Measurements from ENCODE around the gene GPATCH4.
"Not testable (repeated sequence)": the region's sequence is repeated elsewhere in the genome, so short reads cannot be mapped to it uniquely, and the experiment has no call there.

The GPATCH4 gene

GRCh38 chr1:156600733-156601121, 552 bp downstream of the GPATCH4 start:
- no peak for DNase-seq (ENCODE audit: low read depth, low spot score)

GRCh38 chr1:156599811-156600210, 1.5 kb downstream of the GPATCH4 start:
- no peak overlapping the region for H3K4me3 ChIP-seq (ENCODE audit: low read length)
- no peak for DNase-seq (ENCODE audit: low read depth, low spot score)

More at GRCh38 chr1:156600733-156601121, 552 bp downstream of the GPATCH4 start:
- peak overlapping the region; percentile 78 for H3K4me3 ChIP-seq (ENCODE audit: low read length)

GRCh38 chr1:156598731-156599432, 2.4 kb downstream of the GPATCH4 start:
- no peak overlapping the region for H3K4me3 ChIP-seq (ENCODE audit: low read length)
- no peak for DNase-seq (ENCODE audit: low read depth, low spot score)

GRCh38 chr1:156598125-156598524, 3.2 kb downstream of the GPATCH4 start:
- no peak overlapping the region for H3K4me3 ChIP-seq (ENCODE audit: low read length)

GRCh38 chr1:156596426-156596825, 4.9 kb downstream of the GPATCH4 start:
- no peak overlapping the region for H3K4me3 ChIP-seq (ENCODE audit: low read length)
- DNase-seq (ENCODE audit: low read depth, low spot score): no peak

More at GRCh38 chr1:156598125-156598524, 3.2 kb downstream of the GPATCH4 start:
- DNase-seq (ENCODE audit: low read depth, low spot score): no peak

- no peak for DNase-seq (ENCODE audit: low read depth, low spot score)
- no peak overlapping the region for H3K4me3 ChIP-seq (ENCODE audit: low read length)
Observed at GRCh38 chr1:156595016-156595415, 6.3 kb downstream of the GPATCH4 start.

- no peak for DNase-seq (ENCODE audit: low read depth, low spot score)
- no peak overlapping the region for H3K4me3 ChIP-seq (ENCODE audit: low read length)
Observed at GRCh38 chr1:156594190-156594589, 7.1 kb downstream of the GPATCH4 start.

GRCh38 chr1:156593661-156593989, 7.7 kb downstream of the GPATCH4 start:
- no peak overlapping the region for H3K4me3 ChIP-seq (ENCODE audit: low read length)
- DNase-seq (ENCODE audit: low read depth, low spot score): no peak

- no peak for DNase-seq (ENCODE audit: low read depth, low spot score)
- peak overlapping the region; percentile 84; the same call in 1 of the 2 replicates for H3K4me3 ChIP-seq (ENCODE audit: low read length)
Observed at GRCh38 chr1:156592910-156593660, 8.2 kb downstream of the GPATCH4 start.

- no peak for DNase-seq (ENCODE audit: low read depth, low spot score)
Observed at GRCh38 chr1:156592158-156592909, 8.9 kb downstream of the GPATCH4 start.

GRCh38 chr1:156591432-156592157, 9.7 kb downstream of the GPATCH4 start, which contains the start of gene NAXE:
Gene NAXE (plus strand): TSS chr1:156591776. CDS start chr1:156591805, 29 bp downstream.
- DNase-seq (ENCODE audit: low read depth, low spot score): no peak
- peak within 1 kb of the TSS; percentile 84 for H3K4me3 ChIP-seq (ENCODE audit: low read length)

More at GRCh38 chr1:156592158-156592909, 8.9 kb downstream of the GPATCH4 start:
- peak overlapping the region; percentile 84 for H3K4me3 ChIP-seq (ENCODE audit: low read length)

- peak overlapping the region; percentile 84 for H3K4me3 ChIP-seq (ENCODE audit: low read length)
- no peak for DNase-seq (ENCODE audit: low read depth, low spot score)
Observed at GRCh38 chr1:156591181-156591431, 10.2 kb downstream of the GPATCH4 start.

- no peak for DNase-seq (ENCODE audit: low read depth, low spot score)
- H3K4me3 ChIP-seq (ENCODE audit: low read length): peak overlapping the region; percentile 84
Observed at GRCh38 chr1:156590326-156591180, 10.7 kb downstream of the GPATCH4 start.

- no peak for DNase-seq (ENCODE audit: low read depth, low spot score)
Observed at GRCh38 chr1:156589546-156589945, 11.7 kb downstream of the GPATCH4 start.

GRCh38 chr1:156587927-156588326, 13.4 kb downstream of the GPATCH4 start:
- not testable (repeated sequence) for DNase-seq (ENCODE audit: low read depth, low spot score)

More at GRCh38 chr1:156589546-156589945, 11.7 kb downstream of the GPATCH4 start:
- no peak overlapping the region for H3K4me3 ChIP-seq (ENCODE audit: low read length)

GRCh38 chr1:156586892-156587477, 14.3 kb downstream of the GPATCH4 start:
- no peak for DNase-seq (ENCODE audit: low read depth, low spot score)
- H3K4me3 ChIP-seq (ENCODE audit: low read length): no peak overlapping the region

More at GRCh38 chr1:156587927-156588326, 13.4 kb downstream of the GPATCH4 start:
- not testable (repeated sequence) for H3K4me3 ChIP-seq (ENCODE audit: low read length)

GRCh38 chr1:156586323-156586722, 15.0 kb downstream of the GPATCH4 start:
- no peak for DNase-seq (ENCODE audit: low read depth, low spot score)
- H3K4me3 ChIP-seq (ENCODE audit: low read length): no peak overlapping the region

- no peak overlapping the region for H3K4me3 ChIP-seq (ENCODE audit: low read length)
- no peak for DNase-seq (ENCODE audit: low read depth, low spot score)
Observed at GRCh38 chr1:156584813-156585212, 16.5 kb downstream of the GPATCH4 start.
